H9 (cell line): Measurements from ENCODE around the gene TRPM3. TPM values are rescaled to one million over a fixed set of nuclear protein-coding genes. Genes with fewer than 3 reads are reported as not detected.
A peak's percentile ranks its signal among the peaks of the same experiment; 100 is the strongest.

Experiments used
- DNase-seq: peaks from one replicate; pipeline ENCODE4 v3.0.0-alpha.2; 2017
- H2AFZ ChIP-seq: one replicate; pipeline ENCODE4 v1.6.1; 2013; ENCODE audit warnings: mild to moderate bottlenecking, low read length, control low read depth, moderate library complexity
- H2AK5ac ChIP-seq: 2 replicates; pipeline ENCODE4 v1.6.1; 2013; ENCODE audit warnings: low read length, control low read depth, mixed read lengths; ENCODE audit not compliant: insufficient read length
- H2BK120ac ChIP-seq: one replicate; pipeline ENCODE4 v1.6.1; 2013; ENCODE audit warnings: low read depth, mild to moderate bottlenecking, low read length, control low read depth, inconsistent platforms; ENCODE audit not compliant: poor library complexity, severe bottlenecking
- H2BK12ac ChIP-seq: 2 replicates; pipeline ENCODE4 v1.6.1; 2013; ENCODE audit warnings: low read length, control low read depth, mixed read lengths, low read depth; ENCODE audit not compliant: insufficient read length
- H2BK15ac ChIP-seq: 2 replicates; pipeline ENCODE4 v1.6.1; 2013; ENCODE audit warnings: low read depth, low read length, control low read depth
- H2BK20ac ChIP-seq: one replicate; pipeline ENCODE4 v1.6.1; 2013; ENCODE audit warnings: low read depth, mild to moderate bottlenecking, low read length, control low read depth, inconsistent platforms; ENCODE audit not compliant: poor library complexity, severe bottlenecking
- H2BK5ac ChIP-seq: 2 replicates; pipeline ENCODE4 v1.6.1; 2013; ENCODE audit warnings: low read length, control low read depth, mixed read lengths; ENCODE audit not compliant: insufficient read length
- H3K14ac ChIP-seq: 2 replicates; pipeline ENCODE4 v1.6.1; 2013; ENCODE audit warnings: low read length, control low read depth; ENCODE audit not compliant: insufficient read depth
- H3K18ac ChIP-seq: 2 replicates; pipeline ENCODE4 v1.6.1; 2013; ENCODE audit warnings: low read depth, mild to moderate bottlenecking, mixed read lengths, low read length, control low read depth; ENCODE audit not compliant: insufficient read length
- H3K23ac ChIP-seq: 2 replicates; pipeline ENCODE4 v1.6.1; 2013; ENCODE audit warnings: low read length, control low read depth, mixed read lengths, low read depth; ENCODE audit not compliant: insufficient read length
- H3K23me2 ChIP-seq: 2 replicates; pipeline ENCODE4 v1.6.1; 2013; ENCODE audit warnings: low read depth, mild to moderate bottlenecking, mixed read lengths, low read length, control low read depth; ENCODE audit not compliant: insufficient read length, poor library complexity, severe bottlenecking
- H3K27ac ChIP-seq: 2 replicates; pipeline ENCODE4 v1.5.1; 2013; ENCODE audit warnings: low read length, control low read depth, mixed read lengths, low read depth; ENCODE audit not compliant: insufficient read length
- H3K27me3 ChIP-seq: 2 replicates; pipeline ENCODE4 v1.6.1; 2013; ENCODE audit warnings: low read length, control low read depth, inconsistent platforms; ENCODE audit not compliant: insufficient read depth
- H3K4ac ChIP-seq: 2 replicates; pipeline ENCODE4 v1.6.1; 2013; ENCODE audit warnings: low read depth, mild to moderate bottlenecking, control low read depth, inconsistent platforms, low read length, moderate library complexity
- H3K4me1 ChIP-seq: 2 replicates; pipeline ENCODE4 v1.6.1; 2013; ENCODE audit warnings: low read length, control low read depth, inconsistent platforms; ENCODE audit not compliant: insufficient read depth
- H3K4me2 ChIP-seq: 2 replicates; pipeline ENCODE4 v1.6.1; 2013; ENCODE audit warnings: low read length, control low read depth, mixed read lengths; ENCODE audit not compliant: insufficient read length, insufficient read depth
- H3K56ac ChIP-seq: 2 replicates; pipeline ENCODE4 v1.6.1; 2013; ENCODE audit warnings: low read depth, mild to moderate bottlenecking, mixed read lengths, low read length, control low read depth; ENCODE audit not compliant: insufficient read length
- H3K79me1 ChIP-seq: 2 replicates; pipeline ENCODE4 v1.6.1; 2013; ENCODE audit warnings: low read depth, mild to moderate bottlenecking, moderate library complexity, low read length, control low read depth, inconsistent platforms; ENCODE audit not compliant: insufficient read depth, poor library complexity, severe bottlenecking
- H3K79me2 ChIP-seq: 2 replicates; pipeline ENCODE4 v1.6.1; 2013; ENCODE audit warnings: low read length, control low read depth, inconsistent platforms; ENCODE audit not compliant: insufficient read depth
- H3K9ac ChIP-seq: 2 replicates; pipeline ENCODE4 v1.6.1; 2013; ENCODE audit warnings: low read length, control low read depth, mixed read lengths; ENCODE audit not compliant: insufficient read length; ENCODE audit errors: extremely low read depth
- H3K9me3 ChIP-seq: one replicate; pipeline ENCODE4 v1.6.1; 2013; ENCODE audit warnings: low read depth, low read length, inconsistent platforms; ENCODE audit not compliant: control insufficient read depth
- H3T11ph ChIP-seq: one replicate; pipeline ENCODE4 v1.6.1; 2013; ENCODE audit warnings: mild to moderate bottlenecking, low read length, control low read depth, inconsistent platforms
- H4K20me1 ChIP-seq: one replicate; pipeline ENCODE4 v1.6.1; 2013; ENCODE audit not compliant: control insufficient read depth, insufficient read length, insufficient read depth
- H4K5ac ChIP-seq: 2 replicates; pipeline ENCODE4 v1.6.1; 2013; ENCODE audit warnings: low read depth, mild to moderate bottlenecking, mixed read lengths, low read length, control low read depth; ENCODE audit not compliant: insufficient read length
- H4K8ac ChIP-seq: replicated peaks from 2 replicates; pipeline ENCODE4 v1.6.1; 2013; ENCODE audit warnings: low read length, control low read depth, mixed read lengths, low read depth; ENCODE audit not compliant: insufficient read length
- H4K91ac ChIP-seq: 2 replicates; pipeline ENCODE4 v1.6.1; 2013; ENCODE audit warnings: low read depth, mild to moderate bottlenecking, moderate library complexity, mixed read lengths, low read length, control low read depth; ENCODE audit not compliant: insufficient read length
- H3K27ac Mint-ChIP-seq, 3 experiments: 2 replicates in 2 of 3; 3 replicates in 1 of 3; pipeline ENCODE4 v1.8.0; 2020 to 2021; ENCODE audit warnings: mixed read lengths in 3 of 3, mild to moderate bottlenecking in 1 of 3, moderate library complexity in 1 of 3
- H3K27me3 Mint-ChIP-seq: 2 replicates; pipeline ENCODE4 v1.8.0; 2021; ENCODE audit warnings: low read depth, mild to moderate bottlenecking, moderate library complexity, mixed read lengths
- H3K36me3 Mint-ChIP-seq, 3 experiments: 2 replicates in 2 of 3; 3 replicates in 1 of 3; pipeline ENCODE4 v1.8.0; 2020 to 2021; ENCODE audit warnings: low read depth in 3 of 3, mixed read lengths in 3 of 3; ENCODE audit not compliant: insufficient read depth in 1 of 3
- H3K4me1 Mint-ChIP-seq, 2 experiments: 2 replicates each; pipeline ENCODE4 v1.8.0; 2020; ENCODE audit warnings: mixed read lengths in 2 of 2
- H3K4me3 Mint-ChIP-seq, 2 experiments: 2 replicates in 1 of 2; 3 replicates in 1 of 2; pipeline ENCODE4 v1.8.0; 2020 to 2021; ENCODE audit warnings: mild to moderate bottlenecking in 2 of 2, mixed read lengths in 2 of 2, moderate library complexity in 1 of 2
- H3K9me3 Mint-ChIP-seq, 2 experiments: 2 replicates in 1 of 2; 3 replicates in 1 of 2; pipeline ENCODE4 v1.8.0; 2020; ENCODE audit warnings: mild to moderate bottlenecking in 2 of 2, mixed read lengths in 2 of 2, moderate library complexity in 1 of 2
- WGBS: extraction: QIAGEN DNeasy Blood & Tissue Kit; methylation state at CpG from one replicate; pipeline ENCODE4 v1.1.7; 2013; ENCODE audit warnings: missing lambda C conversion rate, low lambda C conversion rate, mixed read lengths; ENCODE audit not compliant: insufficient read length; ENCODE audit errors: extremely low coverage; 5-methylcytosine and 5-hydroxymethylcytosine counted together
- total RNA-seq: library from RNA; stranded (reverse); gene quantifications from 2 replicates; pipeline ENCODE4 v1.2.1, GENCODE V29; 2021
- TF ChIP-seq, protein P1 (sequence below): fragments of 200-600 bp; sonication (generic); conservative IDR thresholded peaks from 3 replicates; pipeline ENCODE4 v1.8.0; 2021; ENCODE audit warnings: antibody characterized with exemption, mild to moderate bottlenecking

TRPM3 gene
- total RNA-seq, 1 experiment from 2014 or later = 10.3 TPM

DNA sequence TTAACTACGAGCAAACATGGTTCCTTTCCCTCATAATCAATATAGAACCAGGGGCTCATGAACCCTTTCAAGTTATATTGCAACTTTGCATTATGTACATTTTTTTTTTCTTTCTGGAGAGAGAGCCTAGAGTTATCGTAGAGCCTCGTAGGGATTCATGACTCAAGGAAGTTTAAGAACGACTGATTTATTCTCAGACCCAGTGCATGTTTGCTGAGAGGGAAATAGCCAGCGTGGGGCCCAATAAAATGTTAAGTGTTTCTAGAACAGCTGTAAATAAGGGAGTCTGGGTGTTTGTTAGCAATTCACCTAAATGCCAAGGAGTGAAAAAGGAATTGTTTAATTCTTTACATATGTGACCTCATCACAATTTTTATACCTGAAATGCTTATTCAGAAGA lies 587.9 kb downstream of the TRPM3 start:
- Histone ChIP-seq H3K9me3 (no peaks in the 10 kb centered on the region), H3K23me2 (no peaks in the 10 kb centered on the region), H3K14ac (no peak overlapping the region), H4K8ac (no peak overlapping the region), H2BK12ac (no peak overlapping the region), H2BK20ac (no peak overlapping the region), H3K18ac (no peak overlapping the region), H3K4me2 (no peak overlapping the region), H4K20me1 (no peaks in the 10 kb centered on the region), H3K27ac (no peak overlapping the region), H3K79me1 (no peaks in the 10 kb centered on the region), H2BK120ac (no peak overlapping the region), H3K4me1 (peaks cover 3% of the 10 kb centered on the region; the same call in 1 of the 2 replicates), H3K27me3 (no peaks in the 10 kb centered on the region), H2BK15ac (no peak overlapping the region), H3K23ac (no peak overlapping the region), H2AFZ (no peak overlapping the region), H4K5ac (no peak overlapping the region), H3K79me2 (no peaks in the 10 kb centered on the region), H3K4ac (no peak overlapping the region), H4K91ac (no peak overlapping the region), H3K9ac (no peak overlapping the region), H3T11ph (peak overlapping the region; percentile 53), H2AK5ac (no peak overlapping the region), H2BK5ac (no peak overlapping the region), H3K56ac (no peak overlapping the region)
- Mint-ChIP-seq H3K36me3 (no peaks in the 10 kb centered on the region), H3K4me3 (no peak overlapping the region), H3K27me3 (no peaks in the 10 kb centered on the region), H3K9me3 (no peaks in the 10 kb centered on the region), H3K27ac (no peak overlapping the region), H3K4me1 (peaks cover 13 to 20% of the 10 kb centered on the region in 2 experiments)
- TF ChIP-seq, protein P1, sequence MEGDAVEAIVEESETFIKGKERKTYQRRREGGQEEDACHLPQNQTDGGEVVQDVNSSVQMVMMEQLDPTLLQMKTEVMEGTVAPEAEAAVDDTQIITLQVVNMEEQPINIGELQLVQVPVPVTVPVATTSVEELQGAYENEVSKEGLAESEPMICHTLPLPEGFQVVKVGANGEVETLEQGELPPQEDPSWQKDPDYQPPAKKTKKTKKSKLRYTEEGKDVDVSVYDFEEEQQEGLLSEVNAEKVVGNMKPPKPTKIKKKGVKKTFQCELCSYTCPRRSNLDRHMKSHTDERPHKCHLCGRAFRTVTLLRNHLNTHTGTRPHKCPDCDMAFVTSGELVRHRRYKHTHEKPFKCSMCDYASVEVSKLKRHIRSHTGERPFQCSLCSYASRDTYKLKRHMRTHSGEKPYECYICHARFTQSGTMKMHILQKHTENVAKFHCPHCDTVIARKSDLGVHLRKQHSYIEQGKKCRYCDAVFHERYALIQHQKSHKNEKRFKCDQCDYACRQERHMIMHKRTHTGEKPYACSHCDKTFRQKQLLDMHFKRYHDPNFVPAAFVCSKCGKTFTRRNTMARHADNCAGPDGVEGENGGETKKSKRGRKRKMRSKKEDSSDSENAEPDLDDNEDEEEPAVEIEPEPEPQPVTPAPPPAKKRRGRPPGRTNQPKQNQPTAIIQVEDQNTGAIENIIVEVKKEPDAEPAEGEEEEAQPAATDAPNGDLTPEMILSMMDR = no peak
- no peak for DNase-seq
- WGBS = no CpG with 5 or more reads among the region's 5 CpGs
